ENCODE results near the gene SPTAN1. TPM values are rescaled to one million over a fixed set of nuclear protein-coding genes. Genes with fewer than 3 reads are reported as not detected.

The SPTAN1 gene
- total RNA-seq, result 508 and 734 TPM in 2 replicates

GRCh38 chr9:128552153-128552743, at the start of gene SPTAN1:
Gene SPTAN1, plus strand, starts transcription at chr9:128552587. Its CDS starts 14,154 bp downstream, at chr9:128566741.

GRCh38 chr9:128504485-128505413, 47.6 kb upstream of the SPTAN1 start, which contains the start of gene GLE1:
Gene GLE1, plus strand, starts transcription at chr9:128504719. Its CDS starts 87 bp downstream, at chr9:128504806.

GRCh38 chr9:128656416-128657343, 104.3 kb downstream of the SPTAN1 start, which contains the start of gene DYNC2I2:
Gene DYNC2I2, minus strand, starts transcription at chr9:128656847. Its CDS starts 121 bp downstream, at chr9:128656726.

Other genes starting within 250 kb of the SPTAN1 start
- 25.8 and 27.3 TPM in 2 replicates for gene TRUB2, start 230.1 kb upstream of the SPTAN1 start, total RNA-seq
- gene COQ4, start 229.7 kb upstream of the SPTAN1 start, total RNA-seq, result 21.0 and 21.6 TPM in 2 replicates
- 16.9 and 21.6 TPM in 2 replicates for gene SLC27A4, start 212.1 kb upstream of the SPTAN1 start, total RNA-seq
- gene URM1, start 181.2 kb upstream of the SPTAN1 start, total RNA-seq, result 51.5 and 52.5 TPM in 2 replicates
- gene CERCAM, start 131.7 kb upstream of the SPTAN1 start, total RNA-seq, result 18.4 and 20.4 TPM in 2 replicates
- 22.6 and 33.2 TPM in 2 replicates for gene ODF2, start 96.6 kb upstream of the SPTAN1 start, total RNA-seq
- gene GLE1, start 47.9 kb upstream of the SPTAN1 start, total RNA-seq, result 11.9 and 12.2 TPM in 2 replicates
- gene DYNC2I2, start 104.3 kb downstream of the SPTAN1 start, total RNA-seq, result 30.9 and 32.1 TPM in 2 replicates
- 292 and 558 TPM in 2 replicates for gene SET, start 136.6 kb downstream of the SPTAN1 start, total RNA-seq
- gene PKN3, start 149.9 kb downstream of the SPTAN1 start, total RNA-seq, result 5.8 and 8.5 TPM in 2 replicates
- 31.3 and 44.9 TPM in 2 replicates for gene ZDHHC12, start 171.5 kb downstream of the SPTAN1 start, total RNA-seq
- gene ZER1, start 219.3 kb downstream of the SPTAN1 start, total RNA-seq, result 15.8 and 16.6 TPM in 2 replicates
- 11.3 and 12.5 TPM in 2 replicates for gene TBC1D13, start 234.7 kb downstream of the SPTAN1 start, total RNA-seq